IMR-90 (cell line): Measurements from ENCODE around the gene MDFIC2.

Experiments used
- BHLHE40 ChIP-seq: fragments of 150-350 bp; IDR thresholded peaks from 2 replicates; pipeline ENCODE4 v1.6.1; 2016; ENCODE audit warnings: mild to moderate bottlenecking, low read depth, low read length
- MXI1 ChIP-seq: IDR thresholded peaks from 2 replicates; pipeline ENCODE4 v1.6.1; 2012; ENCODE audit warnings: low read depth, mild to moderate bottlenecking, low read length, moderate library complexity, borderline replicate concordance
- RFX5 ChIP-seq: IDR thresholded peaks from 2 replicates; pipeline ENCODE4 v1.8.0; 2012; ENCODE audit warnings: low read depth, mild to moderate bottlenecking, low read length, moderate library complexity
- TF ChIP-seq, protein P1 (sequence below): conservative IDR thresholded peaks from 2 replicates; pipeline ENCODE4 v1.5.1; 2012; ENCODE audit warnings: mild to moderate bottlenecking, low read depth, low read length, improper control_type of control experiment

DNA sequence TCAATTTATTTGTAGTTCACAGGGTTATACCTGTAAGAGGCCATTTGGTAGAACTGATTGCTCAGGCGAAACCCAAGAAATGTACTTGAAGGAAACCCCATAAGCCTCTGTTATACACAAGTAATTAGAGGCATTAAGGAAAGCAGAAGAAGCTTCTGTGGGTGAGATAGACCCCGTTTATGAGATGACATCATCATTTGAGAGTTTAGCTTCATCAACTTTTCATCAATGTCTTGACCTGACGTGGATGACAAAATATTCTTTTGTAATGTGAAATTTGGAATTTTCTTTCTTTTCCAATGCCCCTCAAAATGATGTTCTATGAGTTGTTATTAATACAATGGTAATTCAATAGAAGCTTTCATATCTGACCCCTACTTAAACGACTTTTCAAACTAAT is 136.2 kb downstream of the MDFIC2 start:
- TF ChIP-seq, protein P1, sequence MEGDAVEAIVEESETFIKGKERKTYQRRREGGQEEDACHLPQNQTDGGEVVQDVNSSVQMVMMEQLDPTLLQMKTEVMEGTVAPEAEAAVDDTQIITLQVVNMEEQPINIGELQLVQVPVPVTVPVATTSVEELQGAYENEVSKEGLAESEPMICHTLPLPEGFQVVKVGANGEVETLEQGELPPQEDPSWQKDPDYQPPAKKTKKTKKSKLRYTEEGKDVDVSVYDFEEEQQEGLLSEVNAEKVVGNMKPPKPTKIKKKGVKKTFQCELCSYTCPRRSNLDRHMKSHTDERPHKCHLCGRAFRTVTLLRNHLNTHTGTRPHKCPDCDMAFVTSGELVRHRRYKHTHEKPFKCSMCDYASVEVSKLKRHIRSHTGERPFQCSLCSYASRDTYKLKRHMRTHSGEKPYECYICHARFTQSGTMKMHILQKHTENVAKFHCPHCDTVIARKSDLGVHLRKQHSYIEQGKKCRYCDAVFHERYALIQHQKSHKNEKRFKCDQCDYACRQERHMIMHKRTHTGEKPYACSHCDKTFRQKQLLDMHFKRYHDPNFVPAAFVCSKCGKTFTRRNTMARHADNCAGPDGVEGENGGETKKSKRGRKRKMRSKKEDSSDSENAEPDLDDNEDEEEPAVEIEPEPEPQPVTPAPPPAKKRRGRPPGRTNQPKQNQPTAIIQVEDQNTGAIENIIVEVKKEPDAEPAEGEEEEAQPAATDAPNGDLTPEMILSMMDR = no peak
- TF ChIP-seq MXI1 = no peak
- TF ChIP-seq RFX5 = no peak
- TF ChIP-seq BHLHE40 = no peak
